GM23338 (cell line): ENCODE measurements around the gene WDR93. TPM values are rescaled to one million over a fixed set of nuclear protein-coding genes. Genes with fewer than 3 reads are reported as not detected.

Source experiments
- ATAC-seq: fragments of 200-7000 bp; cut with Tn5 transposase; 3 replicates; pipeline ENCODE4 v1.9.1; 2020
- DNase-seq: peaks from one replicate; pipeline ENCODE4 v3.0.0-alpha.2; 2015; ENCODE audit warnings: low spot score
- H2AFZ ChIP-seq: fragments of 200-600 bp; sonication (generic); 2 replicates; pipeline ENCODE4 v1.8.0; 2016; ENCODE audit warnings: antibody characterized with exemption, mild to moderate bottlenecking, moderate library complexity
- H3F3A ChIP-seq: fragments of 200-600 bp; sonication (generic); replicated peaks from 2 replicates; pipeline ENCODE4 v1.8.0; 2017; ENCODE audit warnings: antibody characterized with exemption, mixed run types, low read depth
- H3K27ac ChIP-seq: fragments of 200-600 bp; sonication (generic); 2 replicates; pipeline ENCODE4 v1.6.1; 2016; ENCODE audit warnings: low read depth
- H3K27me3 ChIP-seq: fragments of 200-600 bp; sonication (generic); 2 replicates; pipeline ENCODE4 v1.8.0; 2016; ENCODE audit warnings: mild to moderate bottlenecking, mixed run types, moderate library complexity; ENCODE audit not compliant: insufficient read depth
- H3K36me3 ChIP-seq: fragments of 200-600 bp; sonication (generic); 2 replicates; pipeline ENCODE4 v1.8.0; 2016; ENCODE audit warnings: mild to moderate bottlenecking; ENCODE audit not compliant: insufficient read depth
- H3K4me1 ChIP-seq: fragments of 200-600 bp; sonication (generic); 2 replicates; pipeline ENCODE4 v1.8.0; 2016; ENCODE audit warnings: mild to moderate bottlenecking, moderate library complexity; ENCODE audit not compliant: insufficient read depth
- H3K4me2 ChIP-seq: fragments of 200-600 bp; sonication (generic); 2 replicates; pipeline ENCODE4 v1.7.1; 2017; ENCODE audit warnings: mixed run types
- H3K4me3 ChIP-seq: fragments of 200-600 bp; sonication (generic); 2 replicates; pipeline ENCODE4 v1.6.1; 2016; ENCODE audit warnings: mixed run types
- H3K79me2 ChIP-seq: fragments of 200-600 bp; sonication (generic); replicated peaks from 2 replicates; pipeline ENCODE4 v1.8.0; 2017; ENCODE audit warnings: mild to moderate bottlenecking; ENCODE audit not compliant: insufficient read depth
- H3K9me2 ChIP-seq: fragments of 200-600 bp; sonication (generic); 2 replicates; pipeline ENCODE4 v1.8.0; 2017; ENCODE audit not compliant: insufficient read depth
- H4K20me1 ChIP-seq: fragments of 200-600 bp; sonication (generic); replicated peaks from 2 replicates; pipeline ENCODE4 v1.8.0; 2017; ENCODE audit warnings: mild to moderate bottlenecking; ENCODE audit not compliant: insufficient read depth
- H3K27ac Mint-ChIP-seq: 2 replicates; pipeline ENCODE4 v1.8.0; 2020; ENCODE audit warnings: inconsistent platforms, mild to moderate bottlenecking, moderate library complexity, mixed read lengths
- H3K27me3 Mint-ChIP-seq: 3 replicates; pipeline ENCODE4 v1.8.0; 2022; ENCODE audit warnings: low read depth, mild to moderate bottlenecking, moderate library complexity, mixed read lengths, inconsistent platforms; ENCODE audit not compliant: insufficient read depth, poor library complexity
- H3K36me3 Mint-ChIP-seq: 3 replicates; pipeline ENCODE4 v1.8.0; 2021; ENCODE audit warnings: low read depth, mild to moderate bottlenecking, inconsistent platforms, moderate library complexity, mixed read lengths
- H3K4me1 Mint-ChIP-seq: 3 replicates; pipeline ENCODE4 v1.8.0; 2020; ENCODE audit warnings: mild to moderate bottlenecking, inconsistent platforms, mixed read lengths
- H3K4me3 Mint-ChIP-seq: 3 replicates; pipeline ENCODE4 v1.8.0; 2021; ENCODE audit warnings: moderate library complexity, mild to moderate bottlenecking, inconsistent platforms, mixed read lengths
- H3K9me3 Mint-ChIP-seq: 3 replicates; pipeline ENCODE4 v1.8.0; 2020; ENCODE audit warnings: moderate library complexity, mild to moderate bottlenecking, inconsistent platforms, mixed read lengths
- CREB1 ChIP-seq: fragments of 250-450 bp; sonication (Bioruptor Pico); IDR thresholded peaks from 2 replicates; pipeline ENCODE4 v1.5.0; 2020; ENCODE audit warnings: low read depth, mild to moderate bottlenecking, moderate library complexity
- ETS1 ChIP-seq: IDR thresholded peaks from 2 replicates; pipeline ENCODE4 v1.6.1; 2016; ENCODE audit warnings: antibody characterized with exemption
- EZH2 ChIP-seq: fragments of 200-600 bp; sonication (generic); IDR thresholded peaks from one replicate; pipeline ENCODE4 v1.8.0; 2017; ENCODE audit warnings: antibody characterized with exemption, mild to moderate bottlenecking, low read depth; ENCODE audit not compliant: unreplicated experiment
- EZH2phosphoT487 ChIP-seq: fragments of 200-600 bp; sonication (generic); IDR thresholded peaks from one replicate; pipeline ENCODE4 v1.8.1; 2018; ENCODE audit warnings: antibody characterized with exemption; ENCODE audit not compliant: unreplicated experiment
- JUNB ChIP-seq: IDR thresholded peaks from one replicate; pipeline ENCODE4 v1.6.1; 2016; ENCODE audit warnings: antibody characterized with exemption; ENCODE audit not compliant: unreplicated experiment
- POLR2AphosphoS5 ChIP-seq: IDR thresholded peaks from 2 replicates; pipeline ENCODE4 v1.6.1; 2016; ENCODE audit warnings: antibody characterized with exemption, low read depth
- REST ChIP-seq: IDR thresholded peaks from one replicate; pipeline ENCODE4 v1.6.1; 2018; ENCODE audit warnings: antibody characterized with exemption; ENCODE audit not compliant: unreplicated experiment
- STAT1 ChIP-seq: IDR thresholded peaks from one replicate; pipeline ENCODE4 v1.6.1; 2016; ENCODE audit warnings: antibody characterized with exemption; ENCODE audit not compliant: unreplicated experiment
- ZNF114 ChIP-seq: fragments of 250-450 bp; sonication (Bioruptor Pico); IDR thresholded peaks from 2 replicates; pipeline ENCODE4 v1.5.0; 2020; ENCODE audit warnings: mild to moderate bottlenecking, moderate library complexity
- ZNF331 ChIP-seq: fragments of 250-450 bp; sonication (Bioruptor Pico); IDR thresholded peaks from 2 replicates; pipeline ENCODE4 v1.5.0; 2020; ENCODE audit warnings: low read depth, mild to moderate bottlenecking, moderate library complexity
- polyA plus RNA-seq: library from polyadenylated mRNA; unstranded; fragments of >200 nt; fragmentation: Nextera tagmentation; extraction: Ambion mirVana; gene quantifications from 2 replicates; pipeline ENCODE4 v1.2.1, GENCODE V29; 2016
- total RNA-seq: library from RNA; depleted of rRNA; stranded (reverse); fragments of >200 nt; shearing (Covaris generic); gene quantifications from 2 replicates; pipeline ENCODE4 v1.2.3, GENCODE V29; 2014

Gene WDR93
- total and polyA plus RNA-seq, 2 experiments from 2014 or later = 0.14 TPM; not detected in 1

GRCh38 chr15:89669941-89670340 lies 20.7 kb upstream of the WDR93 start:
- Histone ChIP-seq H3K36me3 (no peaks in the 10 kb centered on the region), H3F3A (no peaks in the 10 kb centered on the region), H3K4me1 (peaks cover 11% of the 10 kb centered on the region), H4K20me1 (no peaks in the 10 kb centered on the region), H3K27me3 (peaks cover 11% of the 10 kb centered on the region), H3K4me2 (no peak overlapping the region), H3K27ac (no peak overlapping the region), H3K4me3 (no peak overlapping the region), H3K79me2 (no peaks in the 10 kb centered on the region), H2AFZ (no peak overlapping the region), H3K9me2 (no peaks in the 10 kb centered on the region)
- peaks cover 15% of the 10 kb centered on the region for H3K4me1 Mint-ChIP-seq
- H3K9me3 Mint-ChIP-seq = no peaks in the 10 kb centered on the region
- no peak overlapping the region for H3K27ac Mint-ChIP-seq
- DNase-seq (no peak), ATAC-seq (no peak)
- no peak for TF ChIP-seq JUNB
- no peak for TF ChIP-seq EZH2
- TF ChIP-seq ZNF331 (CRISPR knock-in tag) = no peak
- TF ChIP-seq ZNF114 (CRISPR knock-in tag) = no peak
- no peak for TF ChIP-seq POLR2AphosphoS5
- no peak for TF ChIP-seq CREB1 (CRISPR knock-in tag)
- TF ChIP-seq STAT1 = no peak
- H3K27me3 Mint-ChIP-seq = peaks cover 11% of the 10 kb centered on the region
- no peaks in the 10 kb centered on the region for H3K36me3 Mint-ChIP-seq
- H3K4me3 Mint-ChIP-seq = no peak overlapping the region

GRCh38 chr15:89670971-89671560 lies 19.5 kb upstream of the WDR93 start:
- H3K4me2 ChIP-seq = no peak overlapping the region
- no peaks in the 10 kb centered on the region for H3K9me3 Mint-ChIP-seq
- ATAC-seq (no peak), DNase-seq (no peak)
- H3K27me3 ChIP-seq = peaks cover 4% of the 10 kb centered on the region; the same call in 1 of the 2 replicates
- H3K4me3 ChIP-seq = no peak overlapping the region
- no peak overlapping the region for H3K4me3 Mint-ChIP-seq
- peaks cover 5% of the 10 kb centered on the region; the same call in 1 of the 2 replicates for H3K4me1 ChIP-seq
- no peaks in the 10 kb centered on the region for H3K9me2 ChIP-seq
- peaks cover 13% of the 10 kb centered on the region; the same call in 2 of the 3 replicates for H3K4me1 Mint-ChIP-seq
- TF ChIP-seq ETS1 = no peak
- TF ChIP-seq EZH2 = no peak
- no peak for TF ChIP-seq CREB1 (CRISPR knock-in tag)
- TF ChIP-seq POLR2AphosphoS5 = no peak
- TF ChIP-seq ZNF114 (CRISPR knock-in tag) = no peak
- TF ChIP-seq JUNB = no peak
- no peak for TF ChIP-seq STAT1
- peaks cover 10% of the 10 kb centered on the region for H3K27me3 Mint-ChIP-seq
- H3F3A ChIP-seq = no peaks in the 10 kb centered on the region
- H3K36me3 ChIP-seq = no peaks in the 10 kb centered on the region
- no peaks in the 10 kb centered on the region for H4K20me1 ChIP-seq
- H3K36me3 Mint-ChIP-seq = no peaks in the 10 kb centered on the region
- H3K27ac Mint-ChIP-seq = no peak overlapping the region
- H2AFZ ChIP-seq = no peak overlapping the region
- no peaks in the 10 kb centered on the region for H3K79me2 ChIP-seq
- H3K27ac ChIP-seq = no peak overlapping the region

GRCh38 chr15:89671687-89672086 lies 18.9 kb upstream of the WDR93 start:
- no peaks in the 10 kb centered on the region for H4K20me1 ChIP-seq
- no peak overlapping the region for H3K27ac ChIP-seq
- DNase-seq (no peak), ATAC-seq (no peak)
- TF ChIP-seq EZH2phosphoT487 (no peak), STAT1 (no peak), REST (no peak), JUNB (no peak), CREB1 (CRISPR knock-in tag) (no peak), ZNF114 (CRISPR knock-in tag) (no peak)
- no peak overlapping the region for H3K4me3 ChIP-seq
- peaks cover 10% of the 10 kb centered on the region; the same call in 2 of the 3 replicates for H3K4me1 Mint-ChIP-seq
- H3K9me2 ChIP-seq = no peaks in the 10 kb centered on the region
- no peaks in the 10 kb centered on the region for H3K79me2 ChIP-seq
- no peak overlapping the region for H3K4me2 ChIP-seq
- H3K4me1 ChIP-seq = no peaks in the 10 kb centered on the region
- no peak overlapping the region for H3K4me3 Mint-ChIP-seq
- H3K27ac Mint-ChIP-seq = no peak overlapping the region
- peaks cover 5% of the 10 kb centered on the region for H3K27me3 Mint-ChIP-seq
- H3K36me3 ChIP-seq = no peaks in the 10 kb centered on the region
- no peak overlapping the region for H2AFZ ChIP-seq
- H3F3A ChIP-seq = no peaks in the 10 kb centered on the region
- no peaks in the 10 kb centered on the region for H3K27me3 ChIP-seq
- no peaks in the 10 kb centered on the region for H3K36me3 Mint-ChIP-seq
- H3K9me3 Mint-ChIP-seq = no peaks in the 10 kb centered on the region
